ENCODE data around the gene OR2A7. TPM values are rescaled to one million over a fixed set of nuclear protein-coding genes. Genes with fewer than 3 reads are reported as not detected.
A peak's percentile ranks its signal among the peaks of the same experiment; 100 is the strongest.
"Not testable (repeated sequence)": the region's sequence is repeated elsewhere in the genome, so short reads cannot be mapped to it uniquely, and the experiment has no call there.

The OR2A7 gene
- total and polyA plus RNA-seq, 9 of the 15 experiments (the other 6 are each of a cell fraction or from before 2014, with no cell fraction given): 0.03 to 0.10 (median 0.06) TPM; not detected in 6

- H3K4me3 ChIP-seq; H3K9me1 ChIP-seq (ENCODE audit: control insufficient read depth, insufficient read depth, low read length); BruUV-seq (replicated peaks); in situ Hi-C loops (cut with MboI); H3K27me3 ChIP-seq (ENCODE audit: control insufficient read depth in 2 of 2, insufficient read depth in 2 of 2, low read length in 2 of 2); intact Hi-C loops (cut with micrococcal nuclease); FAIRE-seq; H2AFZ ChIP-seq (ENCODE audit: low read depth, low read length); H3K27ac ChIP-seq (ENCODE audit: extremely low read depth, low read depth, low read length); H4K20me1 ChIP-seq (replicated peaks; ENCODE audit: control insufficient read depth, insufficient read depth, low read length); H3K4me1 ChIP-seq (replicated peaks in 1 of 2; ENCODE audit: control insufficient read depth in 2 of 2, insufficient read depth in 2 of 2, low read length in 2 of 2); DNase-seq (ENCODE audit: extremely low read depth in 1 of 4, low spot score in 3 of 4); H3K79me2 ChIP-seq (ENCODE audit: control insufficient read depth, insufficient read depth, low read length); POLR2A ChIA-PET; H3K36me3 ChIP-seq (ENCODE audit: control insufficient read depth, insufficient read depth, low read length); CTCF ChIA-PET (ENCODE audit: low intra/inter-chr PET ratio); H3K4me2 ChIP-seq (ENCODE audit: insufficient read depth, low read length); H3K9ac ChIP-seq (ENCODE audit: insufficient read depth in 1 of 2, low read depth in 2 of 2, low read length in 2 of 2); H3K9me3 ChIP-seq (replicated peaks; ENCODE audit: control insufficient read depth, insufficient read depth, low read depth, low read length): not testable (repeated sequence)
- ATAC-seq: peak; percentile 60
- WGBS (ENCODE audit: insufficient coverage, low coverage, missing lambda C conversion rate): no CpG with 5 or more reads among the region's 60 CpGs
Observed at GRCh38 chr7:144293794-144294499, 29.4 kb upstream of the OR2A7 start.

DNA sequence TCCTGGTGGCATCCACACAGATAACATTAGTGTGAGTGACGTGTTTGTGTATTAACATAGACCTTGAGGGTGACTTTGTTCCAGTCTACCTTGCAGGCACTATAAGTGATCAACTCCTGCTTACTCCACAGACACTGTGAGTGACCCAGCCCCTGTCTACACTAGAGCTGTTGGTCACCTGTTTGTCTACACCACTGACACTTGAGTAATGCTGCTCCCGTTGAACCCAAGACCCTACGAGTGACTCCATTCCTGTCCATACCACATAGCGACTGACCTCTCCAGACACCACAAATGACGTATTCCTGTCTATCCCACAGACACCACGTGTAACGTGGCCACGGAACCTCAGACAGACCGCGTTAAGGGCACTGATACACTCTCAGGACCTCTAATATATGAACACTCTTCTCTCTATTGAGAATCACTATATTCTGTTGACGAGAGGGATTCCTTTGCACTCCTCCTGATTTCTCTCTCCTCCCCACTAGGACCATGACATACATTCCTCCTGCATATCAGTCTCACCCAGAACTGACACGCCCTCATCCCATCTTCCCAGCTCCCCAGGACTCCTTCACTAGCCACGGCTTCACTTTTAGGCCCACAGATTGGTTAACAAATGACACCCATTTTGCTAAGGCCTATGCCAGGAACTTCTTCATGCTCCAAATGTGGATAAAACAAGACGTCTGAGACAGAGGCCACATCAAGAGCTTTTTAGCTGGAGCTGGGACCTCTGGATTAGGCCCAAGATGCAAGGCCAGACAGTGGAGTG lies 28.0 kb upstream of the OR2A7 start:
- intact Hi-C loops (cut with micrococcal nuclease); H3K4me1 ChIP-seq (replicated peaks in 1 of 2; ENCODE audit: control insufficient read depth in 2 of 2, insufficient read depth in 2 of 2, low read length in 2 of 2); H3K79me2 ChIP-seq (ENCODE audit: control insufficient read depth, insufficient read depth, low read length); POLR2A ChIA-PET; in situ Hi-C loops (cut with MboI); H4K20me1 ChIP-seq (replicated peaks; ENCODE audit: control insufficient read depth, insufficient read depth, low read length); BruUV-seq (replicated peaks); DNase-seq (ENCODE audit: extremely low read depth in 1 of 4, low spot score in 3 of 4); H2AFZ ChIP-seq (ENCODE audit: low read depth, low read length); H3K9ac ChIP-seq (ENCODE audit: insufficient read depth in 1 of 2, low read depth in 2 of 2, low read length in 2 of 2); H3K9me1 ChIP-seq (ENCODE audit: control insufficient read depth, insufficient read depth, low read length); FAIRE-seq; H3K36me3 ChIP-seq (ENCODE audit: control insufficient read depth, insufficient read depth, low read length); H3K4me2 ChIP-seq (ENCODE audit: insufficient read depth, low read length); H3K27ac ChIP-seq (ENCODE audit: extremely low read depth, low read depth, low read length); ATAC-seq; H3K9me3 ChIP-seq (replicated peaks; ENCODE audit: control insufficient read depth, insufficient read depth, low read depth, low read length); H3K4me3 ChIP-seq; H3K27me3 ChIP-seq (ENCODE audit: control insufficient read depth in 2 of 2, insufficient read depth in 2 of 2, low read length in 2 of 2); CTCF ChIA-PET (ENCODE audit: low intra/inter-chr PET ratio): not testable (repeated sequence)
- WGBS (ENCODE audit: insufficient coverage, low coverage, missing lambda C conversion rate): 0% methylated on average over 2 of the region's 14 CpGs

DNA sequence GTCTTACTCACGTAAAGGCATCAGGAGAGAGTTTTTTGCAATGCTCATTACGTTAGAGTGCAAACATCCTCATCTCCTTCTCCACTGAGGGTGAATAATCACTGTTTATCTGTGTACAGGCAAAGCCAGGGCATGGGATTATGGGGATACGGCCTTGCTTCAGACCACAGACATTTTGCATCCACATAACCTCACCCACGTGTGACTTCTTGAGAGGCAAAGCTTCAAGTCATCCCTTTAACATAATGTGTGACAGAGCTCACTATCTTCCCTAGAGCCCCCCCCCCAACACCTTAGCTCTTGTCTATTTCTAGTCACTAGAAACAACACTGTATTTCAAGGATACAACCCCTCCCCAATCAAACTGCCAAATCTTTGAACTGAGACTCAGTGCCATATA lies 27.0 kb upstream of the OR2A7 start:
- H3K9me3 ChIP-seq (replicated peaks; ENCODE audit: control insufficient read depth, insufficient read depth, low read depth, low read length); H3K4me2 ChIP-seq (ENCODE audit: insufficient read depth, low read length); H3K27me3 ChIP-seq (ENCODE audit: control insufficient read depth in 2 of 2, insufficient read depth in 2 of 2, low read length in 2 of 2); POLR2A ChIA-PET; H3K9me1 ChIP-seq (ENCODE audit: control insufficient read depth, insufficient read depth, low read length); H3K4me1 ChIP-seq (replicated peaks in 1 of 2; ENCODE audit: control insufficient read depth in 2 of 2, insufficient read depth in 2 of 2, low read length in 2 of 2); in situ Hi-C loops (cut with MboI); H3K9ac ChIP-seq (ENCODE audit: insufficient read depth in 1 of 2, low read depth in 2 of 2, low read length in 2 of 2); CTCF ChIA-PET (ENCODE audit: low intra/inter-chr PET ratio); H3K36me3 ChIP-seq (ENCODE audit: control insufficient read depth, insufficient read depth, low read length); DNase-seq (ENCODE audit: extremely low read depth in 1 of 4, low spot score in 3 of 4); H4K20me1 ChIP-seq (replicated peaks; ENCODE audit: control insufficient read depth, insufficient read depth, low read length); FAIRE-seq; BruUV-seq (replicated peaks); H3K27ac ChIP-seq (ENCODE audit: extremely low read depth, low read depth, low read length); H3K4me3 ChIP-seq; ATAC-seq; intact Hi-C loops (cut with micrococcal nuclease); H2AFZ ChIP-seq (ENCODE audit: low read depth, low read length); H3K79me2 ChIP-seq (ENCODE audit: control insufficient read depth, insufficient read depth, low read length): not testable (repeated sequence)
- 0% methylated on average over 2 of the region's 4 CpGs for WGBS (ENCODE audit: insufficient coverage, low coverage, missing lambda C conversion rate)
